HCT116 (cell line): ENCODE measurements around the gene RPS6KA2. TPM values are rescaled to one million over a fixed set of nuclear protein-coding genes. Genes with fewer than 3 reads are reported as not detected.
A peak's percentile ranks its signal among the peaks of the same experiment; 100 is the strongest.

ENCODE experiments used
- ATAC-seq: fragments of 200-7000 bp; cut with Tn5 transposase; 2 replicates; pipeline ENCODE4 v1.9.1; 2020; ENCODE audit warnings: mild to moderate bottlenecking, moderate library complexity
- BruUV-seq: library from RNA; stranded (reverse); fragments of 400-500 nt; replicated peaks from 2 replicates; lab custom pipeline; 2021; lab: Mats Ljungman, UMichigan
- CTCF ChIA-PET: fragments of 300-600 bp; sonication (Branson Sonifier 250); formaldehyde crosslinking; loops from one replicate; lab custom pipeline; 2021; ENCODE audit warnings: antibody characterized with exemption; lab: Charles Lee
- POLR2A ChIA-PET: fragments of 300-600, 350-600 bp; sonication (Branson Sonifier 250); formaldehyde crosslinking; loops from one replicate; lab custom pipeline; 2021; ENCODE audit warnings: antibody characterized with exemption; lab: Charles Lee
- RAD21 ChIA-PET, 2 experiments: fragments of 300-600 bp; sonication (Branson Sonifier 250); formaldehyde crosslinking; loops; one replicate each; lab custom pipeline; 2023; ENCODE audit warnings: low total read pairs in 2 of 2; ENCODE audit not compliant: uncharacterized antibody in 2 of 2, unreplicated experiment in 2 of 2, low non-redundant PET in 1 of 2; lab: Charles Lee
- DNase-seq: peaks from one replicate; pipeline ENCODE4 v3.0.0-alpha.2; 2010; ENCODE audit warnings: low read depth, low spot score
- H2AFZ ChIP-seq: fragments of 200-600 bp; shearing (Covaris generic), sonication (generic); 2 replicates; pipeline ENCODE4 v1.6.1; 2017; ENCODE audit warnings: low read depth, mixed run types, mixed read lengths, antibody characterized with exemption, low read length; ENCODE audit not compliant: poor library complexity, severe bottlenecking
- H3K27ac ChIP-seq: 2 replicates; pipeline ENCODE4 v1.5.1; 2012; ENCODE audit warnings: low read depth, low read length
- H3K27me3 ChIP-seq: fragments of 200-600 bp; sonication (generic); 2 replicates; pipeline ENCODE4 v1.6.1; 2016; ENCODE audit warnings: mixed run types, low read length, mixed read lengths; ENCODE audit not compliant: insufficient read depth
- H3K36me3 ChIP-seq, 2 experiments: fragments of 200-500 bp in 1 of 2; fragments of 200-600 bp in 1 of 2; sonication (Bioruptor generic) in 1 of 2; sonication (generic) in 1 of 2; 2 replicates each; pipeline versions ENCODE4 v1.5.1 to v1.6.1; 2014 to 2016; ENCODE audit warnings: low read length in 2 of 2, inconsistent platforms in 1 of 2, mixed read lengths in 1 of 2, mixed run types in 1 of 2; ENCODE audit not compliant: insufficient read depth in 2 of 2, control insufficient read depth in 1 of 2
- H3K4me1 ChIP-seq, 2 experiments: fragments of 200-600 bp in 1 of 2; sonication (generic) in 1 of 2; 2 replicates each; pipeline versions ENCODE4 v1.5.1 to v1.6.1; 2012 to 2017; ENCODE audit warnings: low read length in 2 of 2, inconsistent platforms in 1 of 2, mild to moderate bottlenecking in 1 of 2, mixed read lengths in 1 of 2, mixed run types in 1 of 2, moderate library complexity in 1 of 2; ENCODE audit not compliant: insufficient read depth in 2 of 2, control insufficient read depth in 1 of 2
- H3K4me2 ChIP-seq: fragments of 200-600 bp; sonication (generic); 2 replicates; pipeline ENCODE4 v1.6.1; 2017; ENCODE audit warnings: mixed run types, low read length, mixed read lengths
- H3K4me3 ChIP-seq, 2 experiments: fragments of 200-600 bp in 1 of 2; sonication (generic) in 1 of 2; replicated peaks in 1 of 2; 2 replicates each; pipeline ENCODE4 v1.5.1; 2011 to 2016; ENCODE audit warnings: low read length in 2 of 2, control low read depth in 1 of 2, low read depth in 1 of 2, mild to moderate bottlenecking in 1 of 2, mixed read lengths in 1 of 2, mixed run types in 1 of 2
- H3K79me2 ChIP-seq: fragments of 200-600 bp; sonication (generic); 2 replicates; pipeline ENCODE4 v1.6.1; 2017; ENCODE audit warnings: mild to moderate bottlenecking, mixed run types, low read length, moderate library complexity, mixed read lengths; ENCODE audit not compliant: insufficient read depth
- H3K9ac ChIP-seq: fragments of 200-600 bp; sonication (generic); 2 replicates; pipeline ENCODE4 v1.6.1; 2016; ENCODE audit warnings: low read length, mixed read lengths
- H3K9me2 ChIP-seq: fragments of 200-600 bp; sonication (generic), shearing (Covaris generic); 2 replicates; pipeline ENCODE4 v1.6.1; 2017; ENCODE audit warnings: mixed run types, mild to moderate bottlenecking, moderate library complexity; ENCODE audit not compliant: insufficient read depth
- H3K9me3 ChIP-seq, 2 experiments: fragments of 200-500 bp in 1 of 2; fragments of 200-600 bp in 1 of 2; sonication (Bioruptor generic) in 1 of 2; sonication (generic) in 1 of 2; 2 replicates each; pipeline ENCODE4 v1.6.1; 2014 to 2017; ENCODE audit warnings: low read length in 2 of 2, mixed read lengths in 2 of 2, inconsistent platforms in 1 of 2, low read depth in 1 of 2, mild to moderate bottlenecking in 1 of 2, mixed run types in 1 of 2, moderate library complexity in 1 of 2; ENCODE audit not compliant: control insufficient read depth in 1 of 2, insufficient read depth in 1 of 2
- H4K20me1 ChIP-seq: fragments of 200-600 bp; sonication (generic), shearing (Covaris generic); 2 replicates; pipeline ENCODE4 v1.6.1; 2017; ENCODE audit warnings: mixed run types, mild to moderate bottlenecking, moderate library complexity; ENCODE audit not compliant: insufficient read depth
- EGR1 ChIP-seq: IDR thresholded peaks from 2 replicates; pipeline ENCODE4 v1.6.1; 2012; ENCODE audit warnings: low read depth
- EZH2 ChIP-seq: fragments of 200-600 bp; sonication (generic); IDR thresholded peaks from 2 replicates; pipeline ENCODE4 v1.6.1; 2017; ENCODE audit warnings: antibody characterized with exemption, mixed run types
- EZH2phosphoT487 ChIP-seq: fragments of 200-600 bp; IDR thresholded peaks from 2 replicates; pipeline ENCODE4 v1.6.1; 2018; ENCODE audit warnings: antibody characterized with exemption, borderline replicate concordance
- JUND ChIP-seq: IDR thresholded peaks from 2 replicates; pipeline ENCODE4 v1.6.1; 2012
- POLR2AphosphoS5 ChIP-seq: IDR thresholded peaks from 2 replicates; pipeline ENCODE4 v1.6.1; 2011; ENCODE audit warnings: mild to moderate bottlenecking, low read depth, low read length, moderate library complexity
- SP1 ChIP-seq: IDR thresholded peaks from 2 replicates; pipeline ENCODE4 v1.6.1; 2012; ENCODE audit warnings: low read depth
- TCF7L2 ChIP-seq: IDR thresholded peaks from 2 replicates; pipeline ENCODE4 v1.7.0; 2011; ENCODE audit warnings: borderline replicate concordance, inconsistent platforms; ENCODE audit not compliant: insufficient read depth, insufficient read length; ENCODE audit errors: extremely low read depth
- YY1 ChIP-seq: IDR thresholded peaks from 2 replicates; pipeline ENCODE4 v1.6.1; 2011; ENCODE audit warnings: low read length, low read depth, moderate library complexity, mild to moderate bottlenecking; ENCODE audit not compliant: insufficient replicate concordance; ENCODE audit errors: extremely low read depth
- ZFX ChIP-seq: fragments of 450-650 bp; IDR thresholded peaks from 2 replicates; pipeline ENCODE4 v1.6.1; 2017
- ZNF274 ChIP-seq: fragments of 200-500 bp; sonication (Bioruptor generic); IDR thresholded peaks from 2 replicates; pipeline ENCODE4 v1.6.1; 2014; ENCODE audit warnings: mild to moderate bottlenecking, low read depth, low read length, inconsistent platforms
- intact Hi-C: fragments of 100-400 bp; cut with micrococcal nuclease; formaldehyde crosslinking; loops from 2 replicates; pipeline ENCODE4 v1.10.0; 2022
- total RNA-seq: library from RNA; stranded (reverse); gene quantifications from one replicate; pipeline ENCODE4 v1.2.1, GENCODE V29; 2021; ENCODE audit not compliant: unreplicated experiment
- TF ChIP-seq, protein P1 (sequence below): IDR thresholded peaks from 2 replicates; pipeline ENCODE4 v1.6.1; 2012
- TF ChIP-seq, protein P2 (sequence below): IDR thresholded peaks from 2 replicates; pipeline ENCODE4 v1.6.1; 2012; ENCODE audit warnings: low read depth

RPS6KA2 gene
- total RNA-seq, 1 experiment from 2014 or later, result 8.5 TPM

DNA sequence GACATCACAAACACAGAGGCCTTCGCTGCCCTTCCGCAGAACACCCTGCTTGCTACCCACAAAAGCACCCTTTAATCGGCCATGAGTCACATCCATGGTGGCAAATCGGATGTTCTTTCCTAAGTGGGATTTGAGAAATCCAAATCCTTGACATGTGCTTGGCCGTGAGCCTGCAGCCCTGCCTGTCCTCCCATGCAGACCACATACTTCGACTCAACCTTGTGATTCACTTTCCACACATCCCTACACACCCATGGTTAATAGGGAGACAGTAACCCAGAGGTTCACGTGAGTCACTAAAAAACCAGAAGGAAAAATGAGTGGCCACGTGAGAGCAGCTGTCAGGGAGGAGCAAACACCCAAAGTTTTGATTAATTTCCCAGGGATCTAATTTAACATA is 59.9 kb downstream of the RPS6KA2 start:
- H4K20me1 ChIP-seq, result no peaks in the 10 kb centered on the region
- ChIA-PET CTCF (no interaction called here), RAD21 (no interaction called here), POLR2A (no interaction called here)
- BruUV-seq, result no TSS peak
- H3K9ac ChIP-seq, result no peak overlapping the region
- DNase-seq, result no peak
- H2AFZ ChIP-seq, result no peak overlapping the region
- no peaks in the 10 kb centered on the region for H3K9me3 ChIP-seq
- peaks cover 0 to 15% of the 10 kb centered on the region in 2 experiments; a peak in 1 of 4 replicates for H3K4me1 ChIP-seq
- H3K27ac ChIP-seq, result no peak overlapping the region
- H3K4me3 ChIP-seq, result no peak overlapping the region
- no peaks in the 10 kb centered on the region for H3K36me3 ChIP-seq
- no peak for TF ChIP-seq TCF7L2
- TF ChIP-seq, protein P1, sequence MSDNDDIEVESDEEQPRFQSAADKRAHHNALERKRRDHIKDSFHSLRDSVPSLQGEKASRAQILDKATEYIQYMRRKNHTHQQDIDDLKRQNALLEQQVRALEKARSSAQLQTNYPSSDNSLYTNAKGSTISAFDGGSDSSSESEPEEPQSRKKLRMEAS, result 0 out of 2 replicates have a peak, but pooled peaks have one; percentile 17
- no peak for TF ChIP-seq JUND
- TF ChIP-seq POLR2AphosphoS5, result no peak
- TF ChIP-seq EZH2, result no peak
- 0 out of 2 replicates have a peak overlapping the region, but pooled peaks have one; percentile 7 for H3K4me2 ChIP-seq
- ATAC-seq, result no peak; the same call in 1 of the 2 replicates
- no peaks in the 10 kb centered on the region for H3K79me2 ChIP-seq
- intact Hi-C loops, result no loop called here
- H3K27me3 ChIP-seq, result no peaks in the 10 kb centered on the region
- H3K9me2 ChIP-seq, result no peaks in the 10 kb centered on the region

DNA sequence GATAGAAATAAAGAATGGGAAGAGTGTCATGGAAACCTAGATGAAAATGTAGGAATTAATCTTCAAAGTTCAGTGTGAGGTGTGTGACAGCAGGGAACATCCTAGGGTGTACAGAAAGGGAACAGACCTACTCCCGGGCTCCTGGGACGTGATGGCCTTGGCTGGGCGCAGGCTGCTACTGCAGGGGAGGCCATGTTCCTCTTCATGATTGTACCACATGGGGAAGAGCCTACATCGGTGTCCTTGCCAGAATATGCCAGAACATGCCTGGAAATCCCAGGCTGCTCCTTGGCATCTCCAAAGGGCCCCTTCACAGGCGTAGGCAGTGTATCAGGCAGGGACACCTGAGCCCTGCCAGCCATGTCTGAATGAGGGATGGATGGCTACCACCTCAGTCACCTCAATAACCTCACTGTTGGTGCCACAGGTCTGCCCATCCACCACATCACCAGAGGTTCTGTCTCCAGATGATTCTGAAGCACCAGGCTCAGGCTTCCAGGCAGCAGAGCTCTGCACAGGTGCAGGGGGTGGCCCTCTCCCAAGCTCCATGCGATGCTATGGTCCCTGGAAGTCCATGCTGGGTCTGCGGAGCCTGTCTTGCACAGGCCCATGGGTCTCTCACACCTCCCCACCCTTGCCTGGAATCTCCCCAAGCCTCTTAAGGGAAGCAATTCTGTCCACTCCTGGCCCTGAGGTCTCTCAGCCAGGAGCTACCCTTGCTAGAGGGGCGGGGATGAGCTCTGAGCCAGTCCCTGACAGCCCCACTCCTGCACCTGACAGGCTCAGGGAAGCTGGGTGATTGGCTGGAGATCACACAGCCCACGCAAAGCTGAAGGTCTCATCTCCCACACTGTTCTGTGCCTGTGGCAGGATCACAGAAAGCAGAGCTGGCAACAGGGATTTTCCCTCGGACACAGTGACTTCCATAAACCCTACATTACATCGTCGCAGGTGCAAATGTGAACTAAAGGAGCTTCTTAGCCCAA is 60.7 kb downstream of the RPS6KA2 start:
- H3K4me1 ChIP-seq, result peaks cover 0 to 15% of the 10 kb centered on the region in 2 experiments; a peak in 1 of 4 replicates
- no TSS peak for BruUV-seq
- intact Hi-C loops, result no loop called here
- RAD21 ChIA-PET, result no interaction called here
- no peak overlapping the region for H3K4me2 ChIP-seq
- no peaks in the 10 kb centered on the region for H3K36me3 ChIP-seq
- no peaks in the 10 kb centered on the region for H3K79me2 ChIP-seq
- no peaks in the 10 kb centered on the region for H3K9me2 ChIP-seq
- no peaks in the 10 kb centered on the region for H3K27me3 ChIP-seq
- DNase-seq (no peak), ATAC-seq (no peak)
- no peaks in the 10 kb centered on the region for H3K9me3 ChIP-seq
- H4K20me1 ChIP-seq, result no peaks in the 10 kb centered on the region
- POLR2A ChIA-PET, result no interaction called here
- H3K4me3 ChIP-seq, result no peak overlapping the region
- H3K27ac ChIP-seq, result no peak overlapping the region
- H3K9ac ChIP-seq, result no peak overlapping the region
- no peak overlapping the region for H2AFZ ChIP-seq
- CTCF ChIA-PET, result no interaction called here
- TF ChIP-seq YY1, result no peak
- no peak for TF ChIP-seq EGR1
- TF ChIP-seq ZNF274, result no peak
- TF ChIP-seq, protein P2, sequence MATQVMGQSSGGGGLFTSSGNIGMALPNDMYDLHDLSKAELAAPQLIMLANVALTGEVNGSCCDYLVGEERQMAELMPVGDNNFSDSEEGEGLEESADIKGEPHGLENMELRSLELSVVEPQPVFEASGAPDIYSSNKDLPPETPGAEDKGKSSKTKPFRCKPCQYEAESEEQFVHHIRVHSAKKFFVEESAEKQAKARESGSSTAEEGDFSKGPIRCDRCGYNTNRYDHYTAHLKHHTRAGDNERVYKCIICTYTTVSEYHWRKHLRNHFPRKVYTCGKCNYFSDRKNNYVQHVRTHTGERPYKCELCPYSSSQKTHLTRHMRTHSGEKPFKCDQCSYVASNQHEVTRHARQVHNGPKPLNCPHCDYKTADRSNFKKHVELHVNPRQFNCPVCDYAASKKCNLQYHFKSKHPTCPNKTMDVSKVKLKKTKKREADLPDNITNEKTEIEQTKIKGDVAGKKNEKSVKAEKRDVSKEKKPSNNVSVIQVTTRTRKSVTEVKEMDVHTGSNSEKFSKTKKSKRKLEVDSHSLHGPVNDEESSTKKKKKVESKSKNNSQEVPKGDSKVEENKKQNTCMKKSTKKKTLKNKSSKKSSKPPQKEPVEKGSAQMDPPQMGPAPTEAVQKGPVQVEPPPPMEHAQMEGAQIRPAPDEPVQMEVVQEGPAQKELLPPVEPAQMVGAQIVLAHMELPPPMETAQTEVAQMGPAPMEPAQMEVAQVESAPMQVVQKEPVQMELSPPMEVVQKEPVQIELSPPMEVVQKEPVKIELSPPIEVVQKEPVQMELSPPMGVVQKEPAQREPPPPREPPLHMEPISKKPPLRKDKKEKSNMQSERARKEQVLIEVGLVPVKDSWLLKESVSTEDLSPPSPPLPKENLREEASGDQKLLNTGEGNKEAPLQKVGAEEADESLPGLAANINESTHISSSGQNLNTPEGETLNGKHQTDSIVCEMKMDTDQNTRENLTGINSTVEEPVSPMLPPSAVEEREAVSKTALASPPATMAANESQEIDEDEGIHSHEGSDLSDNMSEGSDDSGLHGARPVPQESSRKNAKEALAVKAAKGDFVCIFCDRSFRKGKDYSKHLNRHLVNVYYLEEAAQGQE, result no peak
- TF ChIP-seq, protein P1, result no peak
- no peak for TF ChIP-seq ZFX
- no peak for TF ChIP-seq POLR2AphosphoS5
- no peak for TF ChIP-seq EZH2phosphoT487
- TF ChIP-seq JUND, result no peak
- TF ChIP-seq SP1, result no peak
- TF ChIP-seq EZH2, result no peak
